Nephron (organoid): ENCODE results near the gene PCCA.
"Not testable (repeated sequence)": the region's sequence is repeated elsewhere in the genome, so short reads cannot be mapped to it uniquely, and the experiment has no call there.

ENCODE experiments used
- H3K27ac Mint-ChIP-seq, 3 experiments: 2 replicates each; pipeline ENCODE4 v1.8.0; 2020; ENCODE audit warnings: mixed read lengths in 3 of 3, mild to moderate bottlenecking in 2 of 3, moderate library complexity in 1 of 3
- H3K27me3 Mint-ChIP-seq: 2 replicates; pipeline ENCODE4 v1.8.0; 2021; ENCODE audit warnings: low read depth, mild to moderate bottlenecking, moderate library complexity, mixed read lengths
- H3K36me3 Mint-ChIP-seq: 2 replicates; pipeline ENCODE4 v1.8.0; 2020; ENCODE audit warnings: low read depth, mixed read lengths
- H3K4me1 Mint-ChIP-seq: 2 replicates; pipeline ENCODE4 v1.8.0; 2020; ENCODE audit warnings: mixed read lengths
- H3K4me3 Mint-ChIP-seq, 3 experiments: 2 replicates each; pipeline ENCODE4 v1.8.0; 2020; ENCODE audit warnings: mild to moderate bottlenecking in 3 of 3, mixed read lengths in 3 of 3, moderate library complexity in 2 of 3
- H3K9me3 Mint-ChIP-seq: 2 replicates; pipeline ENCODE4 v1.8.0; 2020; ENCODE audit warnings: mixed read lengths
- CTCF ChIP-seq, 3 experiments: fragments of 200-600 bp; sonication (generic); IDR thresholded peaks; one replicate each; pipeline ENCODE4 v1.5.0; 2021; ENCODE audit warnings: antibody characterized with exemption in 3 of 3; ENCODE audit not compliant: unreplicated experiment in 3 of 3

Gene PCCA

DNA sequence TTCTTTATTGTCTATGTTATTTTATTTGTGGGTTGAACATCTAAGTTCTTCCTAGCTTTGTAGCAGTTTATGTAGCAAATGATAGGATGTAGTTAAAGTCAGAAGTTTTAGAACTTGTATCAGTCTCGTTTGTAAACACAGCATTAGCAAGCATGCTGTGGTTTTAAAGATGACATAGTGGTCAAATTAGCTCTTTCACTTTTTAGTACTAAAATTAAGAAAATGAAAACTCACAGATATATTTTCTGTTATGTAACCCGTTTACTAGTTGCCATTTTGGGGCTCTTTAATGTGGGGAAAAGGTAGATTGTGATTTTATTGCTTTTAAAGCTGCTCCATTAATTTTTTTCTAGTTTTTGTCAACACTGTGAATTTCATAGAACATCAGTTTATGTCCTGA, 216.5 kb downstream of the PCCA start:
- H3K4me3 Mint-ChIP-seq, result no peak overlapping the region

GRCh38 chr13:100306030-100306429, 217.1 kb downstream of the PCCA start:
- H3K9me3 Mint-ChIP-seq, result no peaks in the 10 kb centered on the region
- peaks cover 16% of the 10 kb centered on the region for H3K36me3 Mint-ChIP-seq
- no peaks in the 10 kb centered on the region for H3K4me1 Mint-ChIP-seq
- H3K27me3 Mint-ChIP-seq, result no peaks in the 10 kb centered on the region
- no peak overlapping the region for H3K27ac Mint-ChIP-seq
- no peak overlapping the region for H3K4me3 Mint-ChIP-seq
- TF ChIP-seq CTCF (IDR thresholded peaks at IDR 0.05; ENCODE audit: unreplicated experiment in 3 of 3), result no peak

More for the DNA sequence above, 216.5 kb downstream of the PCCA start:
- no peak overlapping the region for H3K27ac Mint-ChIP-seq
- no peak for TF ChIP-seq CTCF (IDR thresholded peaks at IDR 0.05; ENCODE audit: unreplicated experiment in 3 of 3)
- peaks cover 13% of the 10 kb centered on the region for H3K36me3 Mint-ChIP-seq
- no peaks in the 10 kb centered on the region for H3K9me3 Mint-ChIP-seq
- no peaks in the 10 kb centered on the region for H3K27me3 Mint-ChIP-seq
- H3K4me1 Mint-ChIP-seq, result no peaks in the 10 kb centered on the region

DNA sequence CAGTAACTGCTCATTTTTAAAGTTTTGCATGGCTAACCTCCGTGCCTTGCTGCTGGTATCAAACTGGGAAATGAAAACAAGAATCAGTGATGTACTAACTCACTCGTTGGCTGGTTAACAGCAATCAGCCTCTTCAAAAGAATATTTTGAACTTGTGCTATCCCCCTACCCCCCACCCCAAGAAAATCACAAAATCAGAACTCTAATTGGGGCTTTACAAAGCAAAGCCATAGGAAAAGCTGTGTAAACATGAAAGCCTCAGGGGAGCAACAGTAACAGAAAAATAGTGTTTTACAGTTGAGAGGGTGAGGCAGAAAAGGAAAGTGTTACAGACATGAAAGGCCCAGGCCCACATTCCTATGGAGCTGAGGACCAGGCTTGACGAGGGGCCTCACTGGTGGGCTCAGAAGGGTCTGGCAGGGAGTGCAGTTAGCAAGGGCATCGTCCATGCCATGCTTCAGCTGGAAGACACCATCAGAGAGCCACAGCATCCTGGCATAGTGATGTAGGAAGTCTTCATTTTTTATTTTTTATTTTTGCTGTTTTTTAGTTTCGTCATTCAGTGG, 217.6 kb downstream of the PCCA start:
- no peaks in the 10 kb centered on the region for H3K4me1 Mint-ChIP-seq
- no peak for TF ChIP-seq CTCF (IDR thresholded peaks at IDR 0.05; ENCODE audit: unreplicated experiment in 3 of 3)
- no peak overlapping the region for H3K4me3 Mint-ChIP-seq
- H3K27me3 Mint-ChIP-seq, result no peaks in the 10 kb centered on the region
- peaks cover 20% of the 10 kb centered on the region for H3K36me3 Mint-ChIP-seq
- no peaks in the 10 kb centered on the region for H3K9me3 Mint-ChIP-seq
- no peak overlapping the region for H3K27ac Mint-ChIP-seq

DNA sequence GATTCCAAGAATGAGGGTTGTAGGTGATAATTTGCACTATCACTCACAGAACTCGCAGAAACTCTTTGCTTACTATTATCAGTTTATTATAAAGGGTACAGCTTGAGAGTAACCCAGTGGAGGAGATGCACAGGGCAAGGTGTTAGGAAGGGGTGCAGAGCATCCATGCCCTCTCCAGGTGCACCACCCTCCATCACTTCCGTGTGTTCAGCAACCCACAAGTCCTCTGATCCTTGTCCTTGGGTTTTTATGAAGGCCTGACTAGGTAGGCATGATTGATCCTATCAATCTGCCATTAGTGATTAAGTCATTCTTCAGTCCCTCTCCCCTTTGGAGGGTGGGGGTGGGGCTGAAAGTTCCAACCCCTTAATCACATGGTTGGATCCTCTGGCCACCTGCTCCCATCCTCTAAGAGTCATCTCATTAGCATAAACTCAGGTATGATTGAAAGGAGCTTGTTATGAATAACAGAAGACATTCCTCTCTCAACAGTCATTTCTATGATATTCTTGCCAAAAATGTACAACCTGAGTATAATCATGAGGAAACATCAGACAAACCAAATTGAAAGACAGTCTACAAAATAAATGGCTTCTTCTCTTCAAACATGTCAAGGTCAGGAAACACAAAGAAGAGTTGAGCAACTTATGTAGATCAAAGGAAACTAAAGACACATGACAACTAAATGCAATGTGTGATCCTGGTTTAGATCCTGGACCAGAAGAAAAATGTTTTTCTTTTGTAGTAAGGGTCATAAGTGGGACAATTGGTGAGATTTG, 225.4 kb downstream of the PCCA start:
- H3K4me3 Mint-ChIP-seq, result no peak overlapping the region
- no peaks in the 10 kb centered on the region for H3K27me3 Mint-ChIP-seq
- H3K9me3 Mint-ChIP-seq, result peaks cover 3% of the 10 kb centered on the region
- TF ChIP-seq CTCF (IDR thresholded peaks at IDR 0.05; ENCODE audit: unreplicated experiment in 3 of 3), result no peak
- H3K27ac Mint-ChIP-seq, result no peak overlapping the region
- peaks cover 63% of the 10 kb centered on the region for H3K36me3 Mint-ChIP-seq
- H3K4me1 Mint-ChIP-seq, result no peaks in the 10 kb centered on the region

GRCh38 chr13:100315522-100315921, 226.6 kb downstream of the PCCA start:
- Mint-ChIP-seq H3K9me3 (peaks cover 9% of the 10 kb centered on the region), H3K27ac (no peak overlapping the region), H3K36me3 (peaks cover 61% of the 10 kb centered on the region), H3K27me3 (no peaks in the 10 kb centered on the region), H3K4me1 (no peaks in the 10 kb centered on the region), H3K4me3 (no peak overlapping the region)
- TF ChIP-seq CTCF (IDR thresholded peaks at IDR 0.05; ENCODE audit: unreplicated experiment in 3 of 3), result no peak

DNA sequence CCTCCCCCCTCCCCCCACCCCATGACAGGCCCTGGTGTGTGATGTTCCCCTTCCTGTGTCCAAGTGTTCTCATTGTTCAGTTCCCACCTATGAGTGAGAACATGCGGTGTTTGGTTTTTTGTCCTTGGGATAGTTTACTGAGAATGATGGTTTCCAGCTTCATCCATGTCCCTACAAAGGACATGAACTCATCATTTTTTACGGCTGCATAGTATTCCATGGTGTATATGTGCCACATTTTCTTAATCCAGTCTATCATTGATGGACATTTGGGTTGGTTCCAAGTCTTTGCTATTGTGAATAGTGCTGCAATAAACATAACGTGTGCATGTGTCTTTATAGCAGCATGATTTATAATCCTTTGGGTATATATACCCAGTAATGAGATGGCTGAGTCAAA, 229.6 kb downstream of the PCCA start:
- H3K4me1 Mint-ChIP-seq, H3K27me3 Mint-ChIP-seq, H3K27ac Mint-ChIP-seq, H3K9me3 Mint-ChIP-seq, H3K4me3 Mint-ChIP-seq: not testable (repeated sequence)
- peaks cover 57% of the 10 kb centered on the region for H3K36me3 Mint-ChIP-seq
